HS-5 (cell line): ENCODE data around the gene PTPN6.

Experiments used
- DNase-seq: peaks from one replicate; pipeline ENCODE4 v3.0.0-alpha.2; 2012; ENCODE audit warnings: low read depth

PTPN6 gene

GRCh38 chr12:6970096-6970527, 19.0 kb downstream of the PTPN6 start:
- no peak for DNase-seq

- DNase-seq, result no peak
These were observed 23.0 kb downstream of the PTPN6 start for GRCh38 chr12:6974180-6974579.

GRCh38 chr12:6975297-6976032, 24.3 kb downstream of the PTPN6 start:
- no peak for DNase-seq

- DNase-seq, result no peak
These were observed 26.5 kb downstream of the PTPN6 start for GRCh38 chr12:6977653-6978052.

- no peak for DNase-seq
These were observed 27.0 kb downstream of the PTPN6 start for GRCh38 chr12:6978188-6978587.

- no peak for DNase-seq
These were observed 27.5 kb downstream of the PTPN6 start for GRCh38 chr12:6978611-6979011.

- no peak for DNase-seq
These were observed 27.9 kb downstream of the PTPN6 start for GRCh38 chr12:6979021-6979420.

GRCh38 chr12:6979453-6979852, 28.3 kb downstream of the PTPN6 start:
- no peak for DNase-seq

GRCh38 chr12:6980075-6980474, 28.9 kb downstream of the PTPN6 start:
- no peak for DNase-seq

- DNase-seq, result no peak
These were observed 29.6 kb downstream of the PTPN6 start for GRCh38 chr12:6980740-6981139.

- DNase-seq, result no peak
These were observed 30.2 kb downstream of the PTPN6 start for GRCh38 chr12:6981152-6982052.

- no peak for DNase-seq
These were observed 31.4 kb downstream of the PTPN6 start for GRCh38 chr12:6982532-6982931.

- no peak for DNase-seq
These were observed 36.9 kb downstream of the PTPN6 start for GRCh38 chr12:6987956-6988553.

GRCh38 chr12:6996040-6996441, 44.9 kb downstream of the PTPN6 start:
- peak; percentile 33 for DNase-seq

GRCh38 chr12:6998715-6999451, 47.7 kb downstream of the PTPN6 start:
- no peak for DNase-seq

GRCh38 chr12:7001921-7002591, 50.9 kb downstream of the PTPN6 start:
- no peak for DNase-seq

GRCh38 chr12:7004287-7004803, 53.2 kb downstream of the PTPN6 start:
- no peak for DNase-seq

- DNase-seq, result no peak
These were observed 53.7 kb downstream of the PTPN6 start for GRCh38 chr12:7004840-7005239.

- no peak for DNase-seq
These were observed 54.2 kb downstream of the PTPN6 start for GRCh38 chr12:7005311-7005710.

- no peak for DNase-seq
These were observed 55.5 kb downstream of the PTPN6 start for GRCh38 chr12:7006639-7007038.

- DNase-seq, result no peak
These were observed 57.7 kb downstream of the PTPN6 start for GRCh38 chr12:7008864-7009263.
